ENCODE results near the gene DPP6.

DNA sequence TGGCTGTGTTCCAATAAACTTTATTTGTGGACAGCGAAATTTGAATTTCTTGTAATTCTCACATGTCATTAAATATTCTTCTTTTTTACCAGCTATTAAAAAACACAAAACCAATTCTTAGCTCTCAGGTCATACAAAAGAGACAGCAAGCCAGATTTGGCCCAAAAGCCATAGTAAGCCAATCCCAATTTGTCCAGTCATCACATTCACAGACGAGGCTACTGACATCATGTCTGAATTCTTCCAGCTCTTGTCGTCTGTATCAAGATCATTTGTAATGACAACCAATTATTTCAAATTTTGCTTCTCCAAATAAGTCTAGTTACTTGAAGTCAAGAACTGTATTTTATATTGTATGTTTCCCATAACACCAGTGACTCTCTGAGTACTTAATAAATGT lies 684.2 kb downstream of the DPP6 start:
- TF ChIP-seq, protein P1, sequence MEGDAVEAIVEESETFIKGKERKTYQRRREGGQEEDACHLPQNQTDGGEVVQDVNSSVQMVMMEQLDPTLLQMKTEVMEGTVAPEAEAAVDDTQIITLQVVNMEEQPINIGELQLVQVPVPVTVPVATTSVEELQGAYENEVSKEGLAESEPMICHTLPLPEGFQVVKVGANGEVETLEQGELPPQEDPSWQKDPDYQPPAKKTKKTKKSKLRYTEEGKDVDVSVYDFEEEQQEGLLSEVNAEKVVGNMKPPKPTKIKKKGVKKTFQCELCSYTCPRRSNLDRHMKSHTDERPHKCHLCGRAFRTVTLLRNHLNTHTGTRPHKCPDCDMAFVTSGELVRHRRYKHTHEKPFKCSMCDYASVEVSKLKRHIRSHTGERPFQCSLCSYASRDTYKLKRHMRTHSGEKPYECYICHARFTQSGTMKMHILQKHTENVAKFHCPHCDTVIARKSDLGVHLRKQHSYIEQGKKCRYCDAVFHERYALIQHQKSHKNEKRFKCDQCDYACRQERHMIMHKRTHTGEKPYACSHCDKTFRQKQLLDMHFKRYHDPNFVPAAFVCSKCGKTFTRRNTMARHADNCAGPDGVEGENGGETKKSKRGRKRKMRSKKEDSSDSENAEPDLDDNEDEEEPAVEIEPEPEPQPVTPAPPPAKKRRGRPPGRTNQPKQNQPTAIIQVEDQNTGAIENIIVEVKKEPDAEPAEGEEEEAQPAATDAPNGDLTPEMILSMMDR (conservative IDR thresholded peaks at IDR 0.05; ENCODE audit: low read length): no peak
- no peak for TF ChIP-seq EZH2phosphoT487 (IDR thresholded peaks at IDR 0.05; ENCODE audit: borderline replicate concordance)

All from Loucy (cell line).